ENCODE results near the gene NTSR1. TPM values are rescaled to one million over a fixed set of nuclear protein-coding genes. Genes with fewer than 3 reads are reported as not detected.

NTSR1 gene
- total RNA-seq, 4 donors from 2014 or later = 1.5 to 23.9 (median 4.7) TPM

- no peaks in the 10 kb centered on the region for H3K36me3 ChIP-seq
- H3K27me3 ChIP-seq = peaks cover 15% of the 10 kb centered on the region
- no peak for TF ChIP-seq EP300 (IDR thresholded peaks at IDR 0.05; ENCODE audit: low read depth)
- no peak for TF ChIP-seq POLR2A (IDR thresholded peaks at IDR 0.05)
- TF ChIP-seq POLR2AphosphoS5 (IDR thresholded peaks at IDR 0.05) = no peak
- TF ChIP-seq CTCF (IDR thresholded peaks at IDR 0.05) = no peak
- intact Hi-C loops (cut with DNase I; ENCODE audit: low total_unique reads) (no loop called here), in situ Hi-C loops (cut with MboI; ENCODE audit: low pct_ligation_motif_present in 1 of 4, low pct_unique_long_range_greater_than_20kb in 1 of 4, low sequenced_read_pairs in 3 of 4) (loop anchor here in 1 of 4 donors (25.0 kb wide), 1 partner anchor 93 kb away; the partner anchor contains the start of gene MRGBP)
- H3K4me1 ChIP-seq = no peaks in the 10 kb centered on the region
- no peak overlapping the region for H3K4me3 ChIP-seq
- WGBS, 2 donors (ENCODE audit: low coverage in 1 of 2) = 89% methylated on average over 9 of the region's 10 CpGs; no CpG with 5 or more reads in 1 of the 2 donors
- no peak overlapping the region for H3K27ac ChIP-seq
- H3K9me3 ChIP-seq = no peaks in the 10 kb centered on the region
- no peak for DNase-seq
Measured at GRCh38 chr20:62694106-62694505, 14.5 kb upstream of the NTSR1 start.

- H3K27ac ChIP-seq = no peak overlapping the region
- no peak overlapping the region for H3K4me3 ChIP-seq
- no peaks in the 10 kb centered on the region for H3K4me1 ChIP-seq
- 56 to 62% methylated on average over 2 to 15 of the region's 15 CpGs for WGBS, 2 donors (ENCODE audit: low coverage in 1 of 2)
- H3K9me3 ChIP-seq = no peaks in the 10 kb centered on the region
- in situ Hi-C loops (cut with MboI; ENCODE audit: low pct_ligation_motif_present in 1 of 4, low pct_unique_long_range_greater_than_20kb in 1 of 4, low sequenced_read_pairs in 3 of 4) = loop anchor here in 1 of 4 donors (25.0 kb wide), 1 partner anchor 92 kb away; the partner anchor contains the start of gene MRGBP
- no peak for DNase-seq
- intact Hi-C loops (cut with DNase I; ENCODE audit: low total_unique reads) = no loop called here
- no peak for TF ChIP-seq POLR2A (IDR thresholded peaks at IDR 0.05)
- no peak for TF ChIP-seq CTCF (IDR thresholded peaks at IDR 0.05)
- no peak for TF ChIP-seq EP300 (IDR thresholded peaks at IDR 0.05; ENCODE audit: low read depth)
- no peak for TF ChIP-seq POLR2AphosphoS5 (IDR thresholded peaks at IDR 0.05)
- no peaks in the 10 kb centered on the region for H3K36me3 ChIP-seq
- peaks cover 15% of the 10 kb centered on the region for H3K27me3 ChIP-seq
Measured at GRCh38 chr20:62694868-62695267, 13.8 kb upstream of the NTSR1 start.

DNA sequence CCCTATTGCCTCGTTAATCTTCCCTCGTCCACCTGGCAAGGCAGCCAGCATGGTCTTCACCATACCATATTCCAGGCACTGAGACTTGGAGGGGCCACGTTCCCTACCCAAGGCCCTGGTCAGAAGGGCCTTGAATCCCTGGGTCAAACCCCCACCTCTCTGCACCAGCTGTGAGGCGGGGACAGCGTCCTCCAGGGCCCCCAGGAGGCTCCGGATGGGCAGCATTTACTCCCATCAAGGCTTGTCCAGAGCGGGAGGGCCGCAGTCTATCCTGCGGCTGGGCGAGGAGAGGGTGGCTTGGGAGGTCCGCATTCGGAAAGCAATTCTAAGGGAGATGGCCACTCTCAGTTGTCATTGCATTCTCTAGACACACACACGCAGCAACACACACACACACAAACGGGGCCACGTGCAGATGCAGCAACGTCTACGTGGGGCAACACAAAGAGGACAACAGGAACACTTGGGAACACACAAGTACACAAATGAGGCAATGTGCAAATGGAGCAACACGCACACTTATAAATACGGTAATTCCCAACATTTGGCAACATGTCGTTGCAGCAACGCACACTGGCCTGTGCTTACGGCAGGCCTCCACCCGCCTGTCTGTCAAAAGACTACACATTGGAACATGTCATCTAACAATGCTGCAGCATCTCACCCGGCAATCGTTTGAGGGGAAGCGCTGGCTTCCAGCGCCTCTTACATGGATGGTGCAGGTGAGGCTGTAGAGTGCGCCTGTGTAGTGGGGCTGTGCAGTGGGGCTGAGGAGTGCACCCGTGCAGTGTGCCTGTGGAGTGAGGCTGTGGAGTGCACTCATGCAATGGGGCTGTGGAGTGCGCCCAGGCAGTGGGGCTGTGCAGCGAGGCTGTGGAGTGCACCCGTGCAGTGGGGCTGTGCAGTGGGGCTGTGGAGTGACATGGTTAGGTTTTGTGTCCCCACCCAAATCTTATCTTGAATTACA lies 12.9 kb upstream of the NTSR1 start:
- H3K4me3 ChIP-seq = no peak overlapping the region
- H3K9me3 ChIP-seq = no peaks in the 10 kb centered on the region
- peaks cover 15% of the 10 kb centered on the region for H3K27me3 ChIP-seq
- in situ Hi-C loops (cut with MboI; ENCODE audit: low pct_ligation_motif_present in 1 of 4, low pct_unique_long_range_greater_than_20kb in 1 of 4, low sequenced_read_pairs in 3 of 4) (loop anchor here in 1 of 4 donors (25.0 kb wide), 1 partner anchor 92 kb away; the partner anchor contains the start of gene MRGBP), intact Hi-C loops (cut with DNase I; ENCODE audit: low total_unique reads) (no loop called here)
- WGBS, 2 donors (ENCODE audit: low coverage in 1 of 2) = 74 to 83% methylated on average over 10 to 32 of the region's 32 CpGs
- no peaks in the 10 kb centered on the region for H3K4me1 ChIP-seq
- H3K36me3 ChIP-seq = no peaks in the 10 kb centered on the region
- H3K27ac ChIP-seq = no peak overlapping the region
- no peak for TF ChIP-seq CTCF (IDR thresholded peaks at IDR 0.05)
- TF ChIP-seq POLR2A (IDR thresholded peaks at IDR 0.05) = no peak
- TF ChIP-seq EP300 (IDR thresholded peaks at IDR 0.05; ENCODE audit: low read depth) = no peak
- no peak for TF ChIP-seq POLR2AphosphoS5 (IDR thresholded peaks at IDR 0.05)
- no peak for DNase-seq

- intact Hi-C loops (cut with DNase I; ENCODE audit: low total_unique reads) = no loop called here
- in situ Hi-C loops (cut with MboI; ENCODE audit: low pct_ligation_motif_present in 1 of 4, low pct_unique_long_range_greater_than_20kb in 1 of 4, low sequenced_read_pairs in 3 of 4) = loop anchor here in 1 of 4 donors (25.0 kb wide), 1 partner anchor 91 kb away; the partner anchor contains the start of gene MRGBP
- DNase-seq = no peak
- Histone ChIP-seq H3K27me3 (peaks cover 15% of the 10 kb centered on the region), H3K4me3 (no peak overlapping the region), H3K27ac (no peak overlapping the region), H3K4me1 (no peaks in the 10 kb centered on the region), H3K9me3 (no peaks in the 10 kb centered on the region), H3K36me3 (no peaks in the 10 kb centered on the region)
- no peak for TF ChIP-seq EP300 (IDR thresholded peaks at IDR 0.05; ENCODE audit: low read depth)
- no peak for TF ChIP-seq CTCF (IDR thresholded peaks at IDR 0.05)
- TF ChIP-seq POLR2A (IDR thresholded peaks at IDR 0.05) = no peak
- TF ChIP-seq POLR2AphosphoS5 (IDR thresholded peaks at IDR 0.05) = no peak
- 72 to 80% methylated on average over 12 to 15 of the region's 16 CpGs for WGBS, 2 donors (ENCODE audit: low coverage in 1 of 2)
Measured at GRCh38 chr20:62696434-62696957, 12.1 kb upstream of the NTSR1 start.
